ENCODE data around the gene CACNA1D. TPM values are rescaled to one million over a fixed set of nuclear protein-coding genes. Genes with fewer than 3 reads are reported as not detected.

CACNA1D gene
- polyA plus RNA-seq, 1 experiment, result 0.15 TPM

GRCh38 chr3:53765753-53766152 is 271.3 kb downstream of the CACNA1D start:
- no peaks in the 10 kb centered on the region for H3K36me3 ChIP-seq (ENCODE audit: control insufficient read depth, insufficient read depth, low read length)
- POLR2A ChIA-PET, result no interaction called here
- no peak overlapping the region for H3K4me3 ChIP-seq (ENCODE audit: low read depth, low read length)
- peaks cover 7% of the 10 kb centered on the region for H3K27me3 ChIP-seq (ENCODE audit: control insufficient read depth, insufficient read depth, low read length)
- CTCF ChIA-PET, result interaction anchor here (1.4 kb wide), 1 partner anchor 69 kb away, joined by 5 read pairs; no protein-coding TSS in a partner anchor
- no peak for TF ChIP-seq CTCF (IDR thresholded peaks at IDR 0.05; ENCODE audit: insufficient read depth, low read depth, low read length)
- DNase-seq (ENCODE audit: low read depth), result no peak

- POLR2A ChIA-PET, result no interaction called here
- H3K27me3 ChIP-seq (ENCODE audit: control insufficient read depth, insufficient read depth, low read length), result peaks cover 8% of the 10 kb centered on the region
- CTCF ChIA-PET, result interaction anchor here (0.6 to 1.4 kb wide), 2 partner anchors 47 to 70 kb away, joined by 3 to 5 read pairs; no protein-coding TSS in a partner anchor
- no peaks in the 10 kb centered on the region for H3K36me3 ChIP-seq (ENCODE audit: control insufficient read depth, insufficient read depth, low read length)
- no peak for DNase-seq (ENCODE audit: low read depth)
- H3K4me3 ChIP-seq (ENCODE audit: low read depth, low read length), result no peak overlapping the region
- TF ChIP-seq CTCF (IDR thresholded peaks at IDR 0.05; ENCODE audit: insufficient read depth, low read depth, low read length), result no peak
Measured at GRCh38 chr3:53766706-53767105, 272.3 kb downstream of the CACNA1D start.

GRCh38 chr3:53768478-53769459 is 274.4 kb downstream of the CACNA1D start:
- peaks cover 6% of the 10 kb centered on the region for H3K27me3 ChIP-seq (ENCODE audit: control insufficient read depth, insufficient read depth, low read length)
- H3K4me3 ChIP-seq (ENCODE audit: low read depth, low read length), result no peak overlapping the region
- ChIA-PET CTCF (interaction anchor here (0.9 kb wide), 1 partner anchor 9 kb away, joined by 3 read pairs; no protein-coding TSS in a partner anchor), POLR2A (no interaction called here)
- no peak for DNase-seq (ENCODE audit: low read depth)
- TF ChIP-seq CTCF (IDR thresholded peaks at IDR 0.05; ENCODE audit: insufficient read depth, low read depth, low read length), result no peak
- H3K36me3 ChIP-seq (ENCODE audit: control insufficient read depth, insufficient read depth, low read length), result no peaks in the 10 kb centered on the region

GRCh38 chr3:53772562-53772961 is 278.2 kb downstream of the CACNA1D start:
- ChIA-PET CTCF (interaction anchor here (1.6 kb wide), 1 partner anchor 8 kb away, joined by 3 read pairs; no protein-coding TSS in a partner anchor), POLR2A (no interaction called here)
- Histone ChIP-seq H3K4me3 (ENCODE audit: low read depth, low read length) (no peak overlapping the region), H3K27me3 (ENCODE audit: control insufficient read depth, insufficient read depth, low read length) (peaks cover 6% of the 10 kb centered on the region), H3K36me3 (ENCODE audit: control insufficient read depth, insufficient read depth, low read length) (no peaks in the 10 kb centered on the region)
- DNase-seq (ENCODE audit: low read depth), result no peak
- no peak for TF ChIP-seq CTCF (IDR thresholded peaks at IDR 0.05; ENCODE audit: insufficient read depth, low read depth, low read length)

- DNase-seq (ENCODE audit: low read depth), result no peak
- POLR2A ChIA-PET, result no interaction called here
- Histone ChIP-seq H3K4me3 (ENCODE audit: low read depth, low read length) (no peak overlapping the region), H3K36me3 (ENCODE audit: control insufficient read depth, insufficient read depth, low read length) (no peaks in the 10 kb centered on the region), H3K27me3 (ENCODE audit: control insufficient read depth, insufficient read depth, low read length) (peaks cover 3% of the 10 kb centered on the region)
- no peak for TF ChIP-seq CTCF (IDR thresholded peaks at IDR 0.05; ENCODE audit: insufficient read depth, low read depth, low read length)
- CTCF ChIA-PET, result interaction anchor here (1.6 kb wide), 1 partner anchor 9 kb away, joined by 3 read pairs; no protein-coding TSS in a partner anchor
Measured at GRCh38 chr3:53773021-53773436, 278.6 kb downstream of the CACNA1D start.
